Fibroblast of mammary gland (primary cell): ENCODE measurements around the gene NFIB.

ENCODE experiments used
- DNase-seq: peaks from one replicate; pipeline ENCODE4 v3.0.0-alpha.2; 2010; ENCODE audit warnings: low read depth
- H3K4me3 ChIP-seq: 2 replicates; pipeline ENCODE4 v1.5.1; 2011; ENCODE audit warnings: low read depth, mild to moderate bottlenecking, low read length, moderate library complexity; ENCODE audit not compliant: control insufficient read depth
- CTCF ChIP-seq: conservative IDR thresholded peaks from 2 replicates; pipeline ENCODE4 v1.5.1; 2011; ENCODE audit warnings: low read depth, low read length, inconsistent platforms; ENCODE audit not compliant: control insufficient read depth, insufficient read depth

NFIB gene

GRCh38 chr9:14209399-14210345, 104.3 kb downstream of the NFIB start:
- no peak overlapping the region for H3K4me3 ChIP-seq
- DNase-seq: no peak
- no peak for TF ChIP-seq CTCF

DNA sequence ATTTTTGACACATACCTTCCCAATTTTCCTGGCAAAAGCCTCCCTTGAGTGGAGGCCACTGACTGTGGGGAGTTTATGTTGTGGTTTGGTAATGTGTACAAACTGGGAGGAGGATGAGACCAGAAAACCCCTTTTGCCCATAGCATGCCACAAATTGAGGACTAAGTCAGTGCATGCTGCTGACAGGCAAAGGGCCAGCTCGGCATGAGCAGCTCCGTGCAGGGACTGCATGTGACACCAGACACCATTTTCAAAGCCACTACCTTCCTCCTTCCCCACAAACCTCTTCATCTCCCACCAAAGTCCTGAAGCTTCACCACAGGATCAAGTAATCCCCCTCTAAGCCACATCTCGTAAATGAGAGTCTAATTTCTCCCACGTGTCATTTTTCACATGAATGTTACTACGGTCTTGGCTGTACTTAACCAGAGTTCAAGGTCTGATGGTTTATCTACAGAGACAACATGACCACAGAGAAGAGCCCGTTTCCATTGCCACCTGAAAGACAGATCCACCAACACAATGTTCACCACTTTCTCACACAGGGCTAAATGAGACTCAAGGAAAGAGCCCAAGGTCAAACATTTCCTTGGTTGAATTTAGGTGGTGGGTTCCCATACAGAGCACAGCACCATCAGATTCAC, 106.5 kb downstream of the NFIB start:
- DNase-seq: no peak
- no peak for TF ChIP-seq CTCF

DNA sequence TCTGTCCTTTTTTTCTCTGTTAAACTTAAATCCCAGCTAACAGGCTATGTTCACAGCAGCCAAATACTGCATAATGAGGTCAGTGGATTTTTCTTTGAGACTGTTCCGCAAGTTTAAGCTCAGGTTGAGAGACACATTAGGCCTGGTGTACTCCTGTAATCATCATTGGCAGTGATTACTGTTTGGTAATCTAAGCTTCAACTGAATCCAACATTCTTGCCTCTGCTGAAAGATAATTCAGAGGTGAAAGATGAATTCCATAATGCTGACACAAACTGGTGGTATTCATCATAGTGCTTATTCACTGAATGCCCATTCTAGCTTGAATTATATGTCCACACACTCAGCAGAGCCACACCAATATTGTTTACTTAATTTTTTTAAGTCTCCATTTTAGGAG, 108.5 kb downstream of the NFIB start:
- no peak for TF ChIP-seq CTCF
- DNase-seq: peak; percentile 85
- no peak overlapping the region for H3K4me3 ChIP-seq

More for the DNA sequence above, 106.5 kb downstream of the NFIB start:
- H3K4me3 ChIP-seq: no peak overlapping the region

- no peak for TF ChIP-seq CTCF
- H3K4me3 ChIP-seq: no peak overlapping the region
- DNase-seq: peak; percentile 45
These were observed 110.4 kb downstream of the NFIB start for GRCh38 chr9:14203356-14204056.

DNA sequence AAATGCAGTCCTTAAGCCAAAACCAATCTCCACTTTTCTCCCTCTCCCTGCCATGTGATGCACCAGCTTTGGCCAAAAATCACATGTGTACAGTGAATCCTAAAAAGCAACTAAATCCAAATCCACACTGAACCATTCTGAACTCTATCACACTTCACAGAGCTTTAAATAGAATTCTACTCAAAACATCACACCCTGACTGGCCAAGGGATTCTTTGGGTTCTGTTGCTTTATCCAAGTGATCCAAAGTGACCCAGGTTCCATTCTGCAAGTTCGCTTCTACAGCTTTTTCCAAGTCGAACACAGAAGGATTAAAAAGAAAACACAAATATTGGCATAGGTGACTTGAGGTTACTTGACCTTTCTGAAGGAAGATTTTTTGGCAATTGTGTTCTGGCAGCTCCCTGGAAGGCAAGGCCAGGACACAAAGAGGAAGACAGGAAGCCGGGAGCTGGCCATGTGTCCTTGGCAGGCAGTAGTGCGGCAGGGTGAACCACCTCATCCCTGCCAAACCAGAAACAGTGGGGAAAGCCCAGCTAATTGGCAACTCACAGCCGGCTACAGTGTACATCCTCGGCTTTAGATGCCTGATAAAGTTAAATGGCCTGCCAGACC, 115.0 kb downstream of the NFIB start:
- H3K4me3 ChIP-seq: no peak overlapping the region
- peak; percentile 79 for DNase-seq
- no peak for TF ChIP-seq CTCF
